NCI-H1436 treated with DMSO at 0.1 percent for 48 hours (cell line): ENCODE data around the gene NEU4.

Experiments used
- DNase-seq: peaks from one replicate; lab custom pipeline; 2025; lab: John Stamatoyannopoulos, UW

The NEU4 gene

GRCh38 chr2:241864168-241864849 lies 55.3 kb downstream of the NEU4 start:
- DNase-seq, result no peak

- DNase-seq, result no peak
These were observed 55.8 kb downstream of the NEU4 start for GRCh38 chr2:241864850-241865213.

- no peak for DNase-seq
These were observed 56.5 kb downstream of the NEU4 start for GRCh38 chr2:241865416-241865956.

GRCh38 chr2:241865957-241866789 lies 57.2 kb downstream of the NEU4 start:
- no peak for DNase-seq
